ENCODE measurements around the gene DBH.

DNA sequence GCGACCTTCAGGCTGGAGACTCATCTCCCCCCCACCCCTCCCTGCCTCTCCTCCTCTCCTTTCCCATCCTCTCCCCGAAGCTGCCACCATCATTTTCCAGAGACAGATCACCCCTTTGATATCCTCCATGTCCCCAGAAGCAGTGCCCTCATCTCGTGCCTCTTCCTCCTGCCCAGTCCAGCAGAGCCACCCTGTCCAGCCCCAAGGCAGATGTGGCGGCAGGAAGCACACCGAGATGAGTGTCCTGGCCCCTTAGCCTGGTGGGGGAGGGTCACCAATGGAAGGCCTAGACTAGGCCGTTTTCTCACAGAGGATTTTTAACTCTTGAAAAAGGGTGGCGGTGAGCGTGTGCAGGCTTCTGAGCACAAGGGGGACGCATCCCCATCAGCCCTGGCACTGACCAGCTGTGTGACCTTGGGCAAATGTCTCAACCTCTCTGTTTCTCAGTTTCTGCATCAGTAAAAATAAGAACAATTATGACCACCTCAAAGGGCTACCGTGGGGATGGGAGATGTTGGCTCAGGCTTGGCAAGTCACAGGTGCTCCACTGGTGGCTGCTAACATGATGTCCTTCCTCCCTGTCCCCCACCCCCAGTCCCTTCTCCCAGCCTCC, 53.1 kb downstream of the DBH start:
- TF ChIP-seq, protein P1, sequence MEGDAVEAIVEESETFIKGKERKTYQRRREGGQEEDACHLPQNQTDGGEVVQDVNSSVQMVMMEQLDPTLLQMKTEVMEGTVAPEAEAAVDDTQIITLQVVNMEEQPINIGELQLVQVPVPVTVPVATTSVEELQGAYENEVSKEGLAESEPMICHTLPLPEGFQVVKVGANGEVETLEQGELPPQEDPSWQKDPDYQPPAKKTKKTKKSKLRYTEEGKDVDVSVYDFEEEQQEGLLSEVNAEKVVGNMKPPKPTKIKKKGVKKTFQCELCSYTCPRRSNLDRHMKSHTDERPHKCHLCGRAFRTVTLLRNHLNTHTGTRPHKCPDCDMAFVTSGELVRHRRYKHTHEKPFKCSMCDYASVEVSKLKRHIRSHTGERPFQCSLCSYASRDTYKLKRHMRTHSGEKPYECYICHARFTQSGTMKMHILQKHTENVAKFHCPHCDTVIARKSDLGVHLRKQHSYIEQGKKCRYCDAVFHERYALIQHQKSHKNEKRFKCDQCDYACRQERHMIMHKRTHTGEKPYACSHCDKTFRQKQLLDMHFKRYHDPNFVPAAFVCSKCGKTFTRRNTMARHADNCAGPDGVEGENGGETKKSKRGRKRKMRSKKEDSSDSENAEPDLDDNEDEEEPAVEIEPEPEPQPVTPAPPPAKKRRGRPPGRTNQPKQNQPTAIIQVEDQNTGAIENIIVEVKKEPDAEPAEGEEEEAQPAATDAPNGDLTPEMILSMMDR (conservative IDR thresholded peaks at IDR 0.05; ENCODE audit: low read length) = no peak
- TF ChIP-seq EZH2phosphoT487 (IDR thresholded peaks at IDR 0.05; ENCODE audit: borderline replicate concordance, low read depth, low read length) = no peak
